Measurements from ENCODE around the gene EDRF1. TPM values are rescaled to one million over a fixed set of nuclear protein-coding genes. Genes with fewer than 3 reads are reported as not detected.

Gene EDRF1
- total RNA-seq, 1 donor from 2014 or later, result 18.1 TPM

DNA sequence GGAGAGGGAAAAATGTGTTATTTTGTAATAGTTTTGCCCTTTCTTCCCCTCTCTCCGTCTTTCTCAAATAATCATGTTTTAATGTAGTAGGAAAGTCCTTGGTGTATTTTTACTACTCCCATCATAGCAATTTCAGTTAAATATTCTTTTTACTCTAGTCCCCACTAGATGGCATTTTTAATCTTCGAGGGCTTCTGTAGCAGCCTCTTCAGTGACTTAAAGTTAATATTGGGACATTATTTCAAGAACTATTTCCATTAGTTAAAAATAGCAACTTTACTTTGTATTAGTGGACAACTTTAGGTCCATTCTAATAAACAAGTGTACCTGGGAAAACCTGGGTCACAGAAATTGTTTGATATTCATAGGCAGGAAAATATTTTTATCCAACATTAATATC is 23.0 kb downstream of the EDRF1 start:
- DNase-seq (no peak), ATAC-seq (no peak)
- Histone ChIP-seq H3K4me1 (no peaks in the 10 kb centered on the region), H3K36me3 (peaks cover 99% of the 10 kb centered on the region), H3K27ac (no peak overlapping the region), H3K9me3 (no peaks in the 10 kb centered on the region), H3K4me3 (no peak overlapping the region), H3K27me3 (ENCODE audit: low read depth) (no peaks in the 10 kb centered on the region)
- intact Hi-C loops (cut with DNase I), result no loop called here
- TF ChIP-seq, protein P1, sequence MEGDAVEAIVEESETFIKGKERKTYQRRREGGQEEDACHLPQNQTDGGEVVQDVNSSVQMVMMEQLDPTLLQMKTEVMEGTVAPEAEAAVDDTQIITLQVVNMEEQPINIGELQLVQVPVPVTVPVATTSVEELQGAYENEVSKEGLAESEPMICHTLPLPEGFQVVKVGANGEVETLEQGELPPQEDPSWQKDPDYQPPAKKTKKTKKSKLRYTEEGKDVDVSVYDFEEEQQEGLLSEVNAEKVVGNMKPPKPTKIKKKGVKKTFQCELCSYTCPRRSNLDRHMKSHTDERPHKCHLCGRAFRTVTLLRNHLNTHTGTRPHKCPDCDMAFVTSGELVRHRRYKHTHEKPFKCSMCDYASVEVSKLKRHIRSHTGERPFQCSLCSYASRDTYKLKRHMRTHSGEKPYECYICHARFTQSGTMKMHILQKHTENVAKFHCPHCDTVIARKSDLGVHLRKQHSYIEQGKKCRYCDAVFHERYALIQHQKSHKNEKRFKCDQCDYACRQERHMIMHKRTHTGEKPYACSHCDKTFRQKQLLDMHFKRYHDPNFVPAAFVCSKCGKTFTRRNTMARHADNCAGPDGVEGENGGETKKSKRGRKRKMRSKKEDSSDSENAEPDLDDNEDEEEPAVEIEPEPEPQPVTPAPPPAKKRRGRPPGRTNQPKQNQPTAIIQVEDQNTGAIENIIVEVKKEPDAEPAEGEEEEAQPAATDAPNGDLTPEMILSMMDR (IDR thresholded peaks at IDR 0.05), result no peak

DNA sequence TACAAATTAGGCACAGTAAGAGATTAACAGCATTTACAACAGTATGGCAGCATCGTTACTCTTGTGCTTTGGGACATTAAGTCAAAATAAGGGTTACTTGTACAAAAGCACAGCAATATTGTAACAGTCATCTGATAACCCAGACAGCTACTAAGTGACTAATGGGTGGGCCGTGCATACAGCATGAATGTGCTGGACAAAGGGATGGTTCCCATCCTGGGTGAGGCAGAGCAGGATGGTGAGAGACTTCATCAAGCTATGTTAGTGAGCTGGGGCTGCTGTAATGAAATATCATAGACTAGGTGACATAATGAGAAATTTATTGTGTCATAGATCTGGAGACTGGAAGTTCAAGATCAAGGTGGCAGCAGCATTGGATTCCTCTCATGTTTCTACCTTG is 25.4 kb downstream of the EDRF1 start:
- H3K36me3 ChIP-seq, result peaks cover 99% of the 10 kb centered on the region
- ATAC-seq, result no peak
- DNase-seq, result no peak
- H3K27ac ChIP-seq, result no peak overlapping the region
- TF ChIP-seq, protein P1 (IDR thresholded peaks at IDR 0.05), result no peak
- no peaks in the 10 kb centered on the region for H3K27me3 ChIP-seq (ENCODE audit: low read depth)
- no peak overlapping the region for H3K4me3 ChIP-seq
- intact Hi-C loops (cut with DNase I), result no loop called here
- H3K9me3 ChIP-seq, result no peaks in the 10 kb centered on the region
- H3K4me1 ChIP-seq, result no peaks in the 10 kb centered on the region

DNA sequence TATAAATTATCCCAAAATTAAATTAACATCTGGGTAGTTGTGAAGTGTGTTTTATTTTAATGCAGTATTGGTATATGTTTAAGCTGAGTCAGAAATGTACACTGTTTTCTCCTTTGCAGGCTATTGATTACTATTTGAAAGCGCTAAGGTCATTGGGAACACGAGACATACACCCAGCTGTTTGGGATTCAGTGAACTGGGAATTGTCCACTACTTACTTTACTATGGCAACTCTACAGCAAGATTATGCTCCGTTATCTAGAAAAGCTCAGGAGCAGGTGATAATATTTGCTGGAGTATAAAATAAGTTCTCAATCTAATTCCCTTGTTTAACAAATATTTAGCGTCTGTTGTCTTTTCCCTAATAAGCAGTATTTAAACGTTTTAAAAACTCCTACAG is 27.9 kb downstream of the EDRF1 start:
- H3K9me3 ChIP-seq, result no peaks in the 10 kb centered on the region
- DNase-seq, result no peak
- H3K4me3 ChIP-seq, result no peak overlapping the region
- intact Hi-C loops (cut with DNase I), result no loop called here
- ATAC-seq, result no peak
- TF ChIP-seq, protein P1 (IDR thresholded peaks at IDR 0.05), result no peak
- no peaks in the 10 kb centered on the region for H3K4me1 ChIP-seq
- H3K27me3 ChIP-seq (ENCODE audit: low read depth), result no peaks in the 10 kb centered on the region
- H3K36me3 ChIP-seq, result peaks cover 100% of the 10 kb centered on the region
- no peak overlapping the region for H3K27ac ChIP-seq

DNA sequence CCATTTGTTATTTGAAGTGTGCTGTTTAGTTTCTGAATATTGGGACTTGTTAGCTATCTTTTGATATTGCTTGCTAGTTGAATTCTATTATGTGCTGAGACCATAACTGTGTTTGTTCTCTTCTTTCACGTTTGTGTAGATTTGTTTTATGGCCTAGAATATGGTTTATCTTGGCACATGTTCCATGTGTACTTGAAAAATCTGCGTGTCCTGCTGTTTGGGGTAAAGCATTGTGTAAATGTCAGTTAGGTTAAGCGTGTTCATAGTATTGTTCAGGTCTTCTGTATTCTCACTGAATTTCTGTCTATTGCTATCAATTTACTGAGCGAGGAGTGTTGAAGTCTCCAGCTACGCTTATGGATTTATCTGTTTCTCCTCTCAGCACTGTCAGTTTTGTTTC is 36.7 kb downstream of the EDRF1 start:
- H3K9me3 ChIP-seq, result no peaks in the 10 kb centered on the region
- DNase-seq, result no peak
- TF ChIP-seq, protein P1 (IDR thresholded peaks at IDR 0.05), result no peak
- intact Hi-C loops (cut with DNase I), result no loop called here
- peaks cover 88% of the 10 kb centered on the region for H3K36me3 ChIP-seq
- no peak for ATAC-seq
- no peak overlapping the region for H3K4me3 ChIP-seq
- no peak overlapping the region for H3K27ac ChIP-seq
- H3K27me3 ChIP-seq (ENCODE audit: low read depth), result no peaks in the 10 kb centered on the region
- no peaks in the 10 kb centered on the region for H3K4me1 ChIP-seq

DNA sequence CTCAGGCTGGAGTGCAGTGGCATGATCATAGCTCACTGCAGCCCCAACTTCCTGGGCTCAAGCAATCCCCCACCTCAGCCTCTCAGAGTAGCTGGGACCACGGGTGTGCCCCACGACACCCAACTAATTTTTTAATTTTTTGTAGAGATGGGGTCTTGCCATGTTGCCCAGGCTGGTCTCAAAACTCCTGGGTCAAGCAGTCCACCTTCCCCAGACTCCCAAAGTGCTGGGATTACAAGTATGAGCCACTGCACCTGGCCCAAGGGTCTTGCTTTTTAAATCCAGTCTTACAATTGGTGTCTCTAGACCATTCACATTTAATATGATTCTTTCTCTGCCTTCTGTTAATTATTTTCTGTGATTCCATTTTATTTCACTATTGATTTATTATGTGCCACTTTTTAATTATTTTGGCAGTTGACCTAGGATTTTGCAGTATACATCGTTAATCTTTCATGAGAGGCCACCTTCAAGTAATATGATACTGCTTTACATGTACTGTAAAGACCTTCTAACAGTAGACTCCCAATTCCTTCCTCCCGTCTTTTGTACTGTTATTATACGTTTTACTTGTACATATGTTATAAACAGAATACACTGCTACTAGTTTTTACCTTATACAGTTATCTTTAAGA is 37.5 kb downstream of the EDRF1 start:
- TF ChIP-seq, protein P1 (IDR thresholded peaks at IDR 0.05), result no peak
- no peak overlapping the region for H3K27ac ChIP-seq
- DNase-seq, result no peak
- H3K27me3 ChIP-seq (ENCODE audit: low read depth), result no peaks in the 10 kb centered on the region
- intact Hi-C loops (cut with DNase I), result no loop called here
- no peak overlapping the region for H3K4me3 ChIP-seq
- no peak for ATAC-seq
- no peaks in the 10 kb centered on the region for H3K9me3 ChIP-seq
- no peaks in the 10 kb centered on the region for H3K4me1 ChIP-seq
- peaks cover 87% of the 10 kb centered on the region for H3K36me3 ChIP-seq
